Uterus (tissue), 4 donors: ENCODE data around the gene MVB12A. TPM values are rescaled to one million over a fixed set of nuclear protein-coding genes. Genes with fewer than 3 reads are reported as not detected.

Experiments
- DNase-seq, 2 donors: peaks; one replicate each; pipeline ENCODE4 v3.0.0-alpha.2; 2019 to 2020
- H3K27ac ChIP-seq, 2 donors: fragments of 200-600 bp; sonication (generic); 1 replicate in 1 of 2; 2 replicates in 1 of 2; pipeline ENCODE4 v1.5.1; 2016 to 2018
- H3K27me3 ChIP-seq, 2 donors: fragments of 200-600 bp; sonication (generic); one replicate each; pipeline ENCODE4 v1.5.1; 2018 to 2019; ENCODE audit warnings: control low read depth in 1 of 2
- H3K36me3 ChIP-seq, 2 donors: fragments of 200-600 bp; sonication (generic); one replicate each; pipeline ENCODE4 v1.5.1; 2019; ENCODE audit warnings: control low read depth in 1 of 2
- H3K4me1 ChIP-seq, 2 donors: fragments of 200-600 bp; sonication (generic); one replicate each; pipeline ENCODE4 v1.5.1; 2018 to 2019; ENCODE audit warnings: control low read depth in 1 of 2
- H3K4me3 ChIP-seq, 2 donors: fragments of 200-600 bp; sonication (generic); 1 replicate in 1 of 2; 2 replicates in 1 of 2; pipeline ENCODE4 v1.5.1; 2018 to 2019; ENCODE audit warnings: mild to moderate bottlenecking in 1 of 2
- H3K9me3 ChIP-seq, 2 donors: fragments of 200-600 bp; sonication (generic); one replicate each; pipeline ENCODE4 v1.5.1; 2019; ENCODE audit warnings: control low read depth in 1 of 2
- POLR2A ChIP-seq, 2 donors: fragments of 450-650 bp; IDR thresholded peaks; one replicate each; pipeline ENCODE4 v1.6.1; 2016; ENCODE audit warnings: antibody characterized with exemption in 2 of 2, mild to moderate bottlenecking in 1 of 2, moderate library complexity in 1 of 2
- intact Hi-C: fragments of 100-400 bp; cut with DNase I; formaldehyde crosslinking; loops from one replicate; pipeline ENCODE4 v1.15.1; 2023; ENCODE audit warnings: low total_unique reads
- total RNA-seq, 4 donors: library from RNA; depleted of rRNA in 3 of 4; stranded (reverse); fragments of >200 nt in 3 of 4; gene quantifications; one replicate each; pipeline versions ENCODE4 v1.1.0 to v1.2.4, GENCODE V29; 2014 to 2023
- TF ChIP-seq, protein P1 (sequence below), 4 experiments: fragments of 200-600 bp in 2 of 4; fragments of 450-650 bp in 2 of 4; sonication (generic) in 2 of 4; IDR thresholded peaks; one replicate each; pipeline ENCODE4 v1.5.1; 2016 to 2019; ENCODE audit warnings: antibody characterized with exemption in 4 of 4, mild to moderate bottlenecking in 2 of 4, moderate library complexity in 1 of 4
- donor health status: DM: yes; HTN: yes; CAD: no.

MVB12A gene
- total RNA-seq, 4 donors from 2014 or later, result 3.8 to 46.7 (median 26.5) TPM

DNA sequence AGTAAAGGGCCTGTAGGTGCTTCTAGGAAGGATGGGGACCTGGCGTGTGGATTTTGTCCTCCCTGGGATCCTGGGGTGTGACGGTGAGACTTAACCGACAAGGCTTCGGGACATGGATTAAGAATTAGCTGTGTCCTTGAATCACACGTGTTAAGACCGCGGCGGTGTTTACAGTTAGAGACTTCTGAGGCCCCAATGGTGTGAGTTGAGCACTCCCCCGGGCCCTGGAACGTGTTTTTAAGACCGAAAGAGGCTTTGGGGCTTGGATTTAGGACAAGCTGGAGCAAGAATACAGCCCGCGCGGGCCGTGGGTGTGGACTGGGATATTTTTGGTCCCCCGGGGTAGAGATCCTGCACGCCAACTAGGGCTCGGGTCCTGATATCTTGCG, 49.2 kb downstream of the MVB12A start:
- no peak for DNase-seq
- Histone ChIP-seq H3K27ac (peak overlapping the region; percentile 89 to 92), H3K4me1 (peaks cover 5 to 15% of the 10 kb centered on the region in 2 donors), H3K9me3 (no peaks in the 10 kb centered on the region), H3K36me3 (no peaks in the 10 kb centered on the region), H3K4me3 (peak overlapping the region; percentile 54 to 78), H3K27me3 (no peaks in the 10 kb centered on the region)
- TF ChIP-seq POLR2A (IDR thresholded peaks at IDR 0.05), result no peak
- TF ChIP-seq, protein P1, sequence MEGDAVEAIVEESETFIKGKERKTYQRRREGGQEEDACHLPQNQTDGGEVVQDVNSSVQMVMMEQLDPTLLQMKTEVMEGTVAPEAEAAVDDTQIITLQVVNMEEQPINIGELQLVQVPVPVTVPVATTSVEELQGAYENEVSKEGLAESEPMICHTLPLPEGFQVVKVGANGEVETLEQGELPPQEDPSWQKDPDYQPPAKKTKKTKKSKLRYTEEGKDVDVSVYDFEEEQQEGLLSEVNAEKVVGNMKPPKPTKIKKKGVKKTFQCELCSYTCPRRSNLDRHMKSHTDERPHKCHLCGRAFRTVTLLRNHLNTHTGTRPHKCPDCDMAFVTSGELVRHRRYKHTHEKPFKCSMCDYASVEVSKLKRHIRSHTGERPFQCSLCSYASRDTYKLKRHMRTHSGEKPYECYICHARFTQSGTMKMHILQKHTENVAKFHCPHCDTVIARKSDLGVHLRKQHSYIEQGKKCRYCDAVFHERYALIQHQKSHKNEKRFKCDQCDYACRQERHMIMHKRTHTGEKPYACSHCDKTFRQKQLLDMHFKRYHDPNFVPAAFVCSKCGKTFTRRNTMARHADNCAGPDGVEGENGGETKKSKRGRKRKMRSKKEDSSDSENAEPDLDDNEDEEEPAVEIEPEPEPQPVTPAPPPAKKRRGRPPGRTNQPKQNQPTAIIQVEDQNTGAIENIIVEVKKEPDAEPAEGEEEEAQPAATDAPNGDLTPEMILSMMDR (IDR thresholded peaks at IDR 0.05), result no peak
- intact Hi-C loops, result no loop called here

DNA sequence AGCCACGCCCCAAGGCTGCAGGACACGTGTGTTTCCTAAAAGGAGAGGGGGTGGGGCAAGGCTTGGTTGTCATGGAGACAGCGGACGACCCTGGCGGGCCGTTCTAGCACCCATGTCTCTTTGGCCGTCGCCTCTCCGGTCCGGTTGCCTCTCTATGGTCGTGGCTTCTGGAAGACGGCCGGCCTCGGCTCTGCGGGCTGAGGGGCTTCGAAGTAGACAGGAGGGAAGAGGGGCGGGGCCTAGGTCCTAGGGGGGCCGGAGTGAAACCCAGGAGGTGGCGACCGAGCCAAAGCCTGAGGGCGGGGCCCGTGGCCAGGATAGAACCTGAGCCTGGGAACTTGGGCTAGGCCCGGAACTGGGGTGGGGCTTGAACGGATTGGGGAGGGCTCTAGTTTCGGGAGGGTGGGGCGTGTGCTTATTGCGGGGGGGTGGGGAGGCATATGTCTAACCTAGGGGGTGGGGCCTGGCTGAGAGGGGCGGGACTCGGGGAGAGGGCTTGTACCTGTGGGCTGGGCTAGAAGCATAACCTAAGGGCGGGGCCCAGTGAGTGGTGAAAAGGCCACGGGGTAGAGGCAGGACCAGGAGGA, 49.7 kb downstream of the MVB12A start:
- H3K36me3 ChIP-seq, result no peaks in the 10 kb centered on the region
- H3K27ac ChIP-seq, result peak overlapping the region; percentile 89 to 92
- no peaks in the 10 kb centered on the region for H3K27me3 ChIP-seq
- H3K4me3 ChIP-seq, result peak overlapping the region; percentile 54 to 78
- peaks cover 5 to 15% of the 10 kb centered on the region in 2 donors for H3K4me1 ChIP-seq
- peak; percentile 95 to 99 for DNase-seq
- TF ChIP-seq POLR2A (IDR thresholded peaks at IDR 0.05), result peak in 1 of 2 donors; percentile 26
- TF ChIP-seq, protein P1 (IDR thresholded peaks at IDR 0.05), result peak in 2 of 4 experiments; percentile 5 to 16
- intact Hi-C loops, result no loop called here
- H3K9me3 ChIP-seq, result no peaks in the 10 kb centered on the region

DNA sequence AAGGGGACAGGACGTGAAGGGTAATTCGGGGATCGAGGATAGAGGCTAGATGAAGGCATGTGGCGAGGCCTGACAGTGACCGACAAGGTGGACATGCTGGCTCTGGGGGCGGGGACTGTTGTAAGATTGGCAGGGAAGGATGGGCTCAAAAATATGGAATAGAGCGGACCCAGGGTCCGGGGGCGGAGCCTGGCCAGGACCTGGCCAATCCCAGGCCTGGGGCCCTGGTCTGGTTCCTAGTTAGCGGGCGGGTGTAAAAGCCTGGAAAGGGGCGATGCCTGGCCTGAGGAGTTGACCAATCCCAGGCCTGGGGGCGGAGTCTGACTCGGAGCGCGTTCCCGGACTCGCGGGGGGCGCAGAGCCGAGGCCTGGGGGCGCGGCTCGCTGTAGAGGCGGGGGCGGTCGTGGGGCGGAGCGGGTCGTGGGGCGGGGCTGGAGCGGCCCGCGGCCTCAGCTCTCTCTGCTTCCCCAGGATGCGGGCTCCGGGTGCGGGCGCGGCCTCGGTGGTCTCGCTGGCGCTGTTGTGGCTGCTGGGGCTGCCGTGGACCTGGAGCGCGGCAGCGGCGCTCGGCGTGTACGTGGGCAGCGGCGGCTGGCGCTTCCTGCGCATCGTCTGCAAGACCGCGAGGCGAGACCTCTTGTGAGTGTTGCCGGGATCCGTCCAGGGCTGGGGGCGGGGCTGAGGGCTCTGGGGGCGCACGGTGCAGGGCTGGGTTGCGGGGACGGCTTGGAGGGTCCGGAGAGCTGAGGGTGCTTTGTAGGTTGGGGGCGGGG, 50.4 kb downstream of the MVB12A start, which contains the start of gene SLC27A1:
Gene SLC27A1 (plus strand): TSS at position 457 of the 774 bp plus-strand sequence. CDS start 17 bp downstream, at position 474.
- Histone ChIP-seq H3K27me3 (no peaks in the 10 kb centered on the region), H3K4me1 (peaks cover 5 to 15% of the 10 kb centered on the region in 2 donors), H3K4me3 (peak within 1 kb of the TSS; percentile 54 to 78), H3K36me3 (no peaks in the 10 kb centered on the region), H3K9me3 (no peaks in the 10 kb centered on the region), H3K27ac (peak within 1 kb of the TSS; percentile 89 to 92)
- intact Hi-C loops, result no loop called here
- peak in 1 of 2 donors; percentile 58 for TF ChIP-seq POLR2A (IDR thresholded peaks at IDR 0.05)
- TF ChIP-seq, protein P1 (IDR thresholded peaks at IDR 0.05), result peak in 1 of 4 experiments; percentile 8
- DNase-seq, result peak; percentile 99

DNA sequence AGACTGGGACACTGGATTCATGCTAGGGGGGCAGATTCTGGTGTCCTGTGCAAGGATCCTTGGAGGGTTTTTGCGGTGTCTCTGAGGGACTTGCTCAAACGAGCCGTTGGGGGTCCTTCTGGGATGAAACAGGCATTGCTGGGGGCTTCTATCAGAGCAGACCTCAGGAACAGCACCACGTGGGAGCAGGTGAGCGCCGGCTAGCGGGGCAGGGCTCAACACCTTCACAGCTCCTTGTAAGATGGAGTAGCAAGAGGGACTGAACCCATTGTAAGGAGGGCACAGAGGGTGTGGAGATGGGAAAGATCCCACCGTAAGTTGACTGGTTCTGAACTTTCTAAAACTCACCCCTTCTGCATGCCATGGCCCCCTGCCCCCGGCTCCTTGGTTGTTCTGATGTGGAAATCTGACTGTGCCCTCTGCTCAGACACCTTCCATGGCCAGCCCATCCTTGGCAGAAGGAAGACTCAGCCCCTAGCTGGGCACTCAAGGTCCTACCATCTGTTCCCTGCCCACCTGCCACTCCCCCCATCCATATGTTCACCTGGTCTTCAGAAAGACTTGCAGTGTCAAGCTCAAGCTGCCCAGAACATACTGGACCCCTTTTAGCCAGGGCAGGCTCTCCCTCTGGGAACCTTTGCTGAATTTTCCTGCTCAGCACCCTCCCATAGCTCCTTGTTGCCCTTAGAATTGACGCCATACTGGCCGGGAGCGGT, 51.7 kb downstream of the MVB12A start:
- DNase-seq, result no peak
- Histone ChIP-seq H3K27me3 (no peaks in the 10 kb centered on the region), H3K27ac (peak overlapping the region; percentile 71 to 89), H3K4me1 (peaks cover 5 to 15% of the 10 kb centered on the region in 2 donors), H3K9me3 (no peaks in the 10 kb centered on the region), H3K4me3 (peak overlapping the region in 1 of 2 donors; percentile 78), H3K36me3 (no peaks in the 10 kb centered on the region)
- intact Hi-C loops, result no loop called here
- no peak for TF ChIP-seq POLR2A (IDR thresholded peaks at IDR 0.05)
- TF ChIP-seq, protein P1 (IDR thresholded peaks at IDR 0.05), result no peak
